GM19468 (cell line): Measurements from ENCODE around the gene ABCC5.

ENCODE experiments used
- ATAC-seq: cut with Tn5 transposase; IDR thresholded peaks from one replicate; pipeline ENCODE4 v1.9.1; 2021; ENCODE audit warnings: mild to moderate bottlenecking, moderate library complexity, moderate number of reproducible peaks; ENCODE audit not compliant: unreplicated experiment; ENCODE audit errors: extremely low read depth

Gene ABCC5

DNA sequence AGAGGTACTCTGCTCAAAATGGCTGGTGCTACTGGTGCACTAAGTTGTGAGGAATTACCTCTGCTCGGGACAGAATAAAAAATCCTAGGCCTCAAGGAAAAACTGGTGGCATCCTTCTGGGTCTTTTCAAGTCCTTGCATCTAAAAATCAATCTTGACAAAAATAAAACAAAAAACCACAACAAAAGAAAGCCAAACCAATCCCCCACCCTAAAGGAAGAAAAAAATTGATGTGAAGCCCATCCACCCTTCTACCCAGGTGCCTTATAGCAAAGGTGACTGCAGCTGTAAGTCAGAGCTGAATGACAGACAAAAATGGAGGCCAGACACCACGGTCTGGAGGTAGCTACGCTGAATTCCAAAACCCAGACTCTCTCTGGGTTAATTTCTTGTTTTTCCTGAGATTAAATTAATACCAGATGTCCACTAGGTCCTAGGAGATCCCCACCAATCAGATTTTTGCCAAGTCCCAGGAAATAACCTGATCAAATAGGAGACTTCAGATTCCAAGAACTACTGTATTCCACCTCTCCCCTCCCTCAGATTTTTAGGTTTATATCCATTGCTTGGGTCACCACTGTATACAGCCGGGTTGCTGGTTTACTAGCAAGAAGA, 33.5 kb downstream of the ABCC5 start:
- no peak for ATAC-seq

DNA sequence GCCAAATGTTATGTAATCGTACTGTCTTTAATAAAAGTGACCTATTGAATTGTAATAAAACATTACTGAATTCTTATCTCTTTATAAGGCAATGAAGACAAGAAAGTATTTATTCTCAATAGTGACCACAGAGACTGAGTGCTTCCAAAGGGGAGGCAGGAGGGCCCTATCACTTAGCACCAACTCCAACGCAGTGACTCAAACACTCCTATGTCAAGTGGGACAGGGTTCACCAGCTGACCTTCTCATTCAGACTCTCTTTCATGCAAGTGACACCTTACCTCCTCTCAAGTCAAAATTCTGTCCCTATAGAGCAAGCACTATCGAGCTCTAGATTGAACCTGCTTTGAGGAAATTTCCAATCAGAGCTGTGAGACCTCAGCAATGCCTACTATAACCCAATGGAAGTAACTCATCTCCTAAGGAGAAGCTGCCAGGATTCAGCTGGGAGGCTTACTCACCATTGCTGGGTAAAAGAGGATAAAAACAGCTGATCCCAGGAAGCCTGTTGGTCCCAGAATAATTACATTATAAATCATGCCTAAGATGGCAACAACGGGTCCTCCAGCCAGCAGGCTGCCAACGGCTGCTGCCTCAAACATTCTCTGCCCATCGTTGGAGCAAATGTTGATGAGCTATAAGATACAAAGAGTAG, 35.6 kb downstream of the ABCC5 start:
- no peak for ATAC-seq

GRCh38 chr3:183980403-183980802, 37.3 kb downstream of the ABCC5 start:
- ATAC-seq: no peak

- ATAC-seq: no peak
Observed at GRCh38 chr3:183975981-183976662, 41.6 kb downstream of the ABCC5 start.

- ATAC-seq: no peak
Observed at GRCh38 chr3:183968666-183969245, 48.9 kb downstream of the ABCC5 start.

GRCh38 chr3:183967693-183968092, 50.0 kb downstream of the ABCC5 start:
- no peak for ATAC-seq

DNA sequence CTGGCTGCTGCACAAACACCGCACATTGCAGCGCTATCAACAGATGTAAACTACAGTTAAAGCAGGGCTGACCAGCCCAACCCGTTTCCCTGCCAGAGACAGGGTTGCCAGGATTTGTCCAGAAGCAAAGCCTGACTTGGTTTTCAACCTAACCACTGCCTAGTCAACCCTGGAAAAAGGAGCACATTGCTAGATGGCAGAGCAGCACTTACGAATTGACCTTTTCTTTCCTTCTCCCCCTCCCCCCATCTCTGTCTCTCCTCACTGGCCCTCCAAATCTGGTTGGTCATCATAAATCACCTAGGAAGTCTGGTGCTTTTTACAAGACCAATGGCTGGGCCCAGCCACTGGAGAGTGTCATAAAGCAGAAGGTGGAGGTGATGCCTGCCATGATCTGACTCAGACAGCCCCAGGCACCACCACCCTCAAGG, 51.3 kb downstream of the ABCC5 start:
- no peak for ATAC-seq

DNA sequence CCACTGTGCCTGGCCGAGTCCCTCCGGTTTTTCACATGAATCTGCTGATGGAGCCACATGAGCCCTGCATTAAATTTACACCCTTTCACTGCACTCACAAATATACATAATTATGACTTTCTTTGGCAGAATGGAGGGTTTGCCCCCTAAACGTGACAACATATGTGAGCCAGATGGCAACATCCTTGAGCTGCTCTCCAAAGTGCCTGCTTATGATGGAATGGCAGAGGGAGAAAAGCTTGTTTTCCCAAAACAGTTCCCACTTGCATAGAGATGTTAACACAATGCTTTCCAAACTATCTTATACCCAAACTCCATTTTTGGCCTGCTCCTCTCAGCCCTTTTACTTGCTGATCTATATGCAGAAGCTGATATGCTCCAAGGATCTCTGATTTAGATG, 54.9 kb downstream of the ABCC5 start:
- ATAC-seq: no peak

GRCh38 chr3:183959214-183959613, 58.5 kb downstream of the ABCC5 start:
- no peak for ATAC-seq

DNA sequence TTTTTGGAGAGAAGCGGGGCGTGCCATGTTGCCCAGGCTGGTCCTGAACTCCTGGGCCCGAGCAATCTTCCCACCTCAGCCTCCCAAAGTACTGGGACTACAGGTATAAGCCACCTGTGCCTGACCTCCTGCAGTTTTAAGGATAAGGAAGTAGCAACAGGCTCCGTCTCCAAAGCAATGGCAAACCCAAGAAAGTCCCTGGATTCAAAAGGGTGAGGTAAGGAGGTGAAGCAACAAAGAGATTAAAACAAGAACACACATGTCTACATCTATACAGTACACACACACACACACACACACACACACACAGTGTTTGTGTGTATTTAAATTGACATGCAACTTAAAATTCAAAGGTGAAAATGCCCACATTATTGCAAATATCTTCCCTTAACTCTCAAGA, 58.9 kb downstream of the ABCC5 start:
- no peak for ATAC-seq

DNA sequence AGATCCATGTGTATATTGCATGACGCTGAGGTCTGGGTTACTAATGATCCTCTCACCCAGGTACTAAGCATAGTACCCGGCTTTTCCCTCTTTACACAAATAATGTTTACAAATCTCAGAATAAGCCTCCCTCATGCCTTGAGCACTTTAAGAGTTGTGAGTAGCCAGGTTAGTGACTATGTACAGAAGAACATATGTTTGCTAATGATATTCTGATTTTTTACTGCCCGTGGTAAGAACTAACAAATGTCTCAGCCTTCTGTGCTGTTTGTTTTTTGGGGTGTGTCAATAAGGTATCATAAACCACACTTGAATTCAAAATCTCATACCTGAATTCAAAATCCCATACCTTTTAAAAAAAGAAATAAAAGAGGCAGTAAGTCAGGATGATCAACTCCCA, 59.5 kb downstream of the ABCC5 start:
- no peak for ATAC-seq

DNA sequence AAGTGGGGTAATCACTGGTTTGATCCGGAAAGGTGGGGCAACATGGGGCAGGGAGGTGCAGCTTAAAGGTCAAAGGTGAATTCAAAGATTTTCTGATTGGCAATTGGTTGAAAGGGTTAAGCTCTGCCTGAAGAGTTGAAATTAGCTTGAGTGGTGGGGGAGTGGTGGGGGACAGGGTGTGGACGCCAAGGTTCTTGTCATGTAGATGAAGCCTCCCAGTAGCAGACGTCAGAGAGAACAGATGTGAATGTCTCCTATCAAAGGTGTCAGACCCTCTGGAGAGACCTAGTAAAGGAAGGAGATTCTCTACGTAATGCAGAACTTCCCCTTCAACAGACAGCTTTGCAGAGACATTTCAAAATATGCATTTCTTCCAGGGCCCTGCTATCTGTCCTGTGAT, 62.8 kb downstream of the ABCC5 start:
- ATAC-seq: no peak

GRCh38 chr3:183953471-183954070, 64.1 kb downstream of the ABCC5 start:
- no peak for ATAC-seq

DNA sequence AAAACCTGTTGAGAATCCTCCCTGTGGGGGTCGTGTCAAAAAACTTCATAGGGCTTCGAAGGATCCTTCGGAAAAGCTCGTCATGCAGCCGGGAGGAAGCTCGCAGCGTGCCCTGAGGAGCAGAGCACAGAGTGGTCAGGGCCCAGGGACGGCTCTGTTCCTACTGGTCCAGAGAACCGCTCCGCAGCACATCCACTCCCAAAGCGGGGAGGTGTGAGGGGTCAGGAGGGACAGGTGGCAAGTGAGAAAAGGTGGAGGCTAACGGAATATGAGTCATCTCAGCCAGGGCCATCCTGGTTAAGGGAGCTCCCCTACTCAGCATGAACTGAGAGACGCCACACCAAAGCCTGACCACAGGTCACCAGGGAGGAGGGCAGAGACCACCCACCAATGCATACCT, 66.2 kb downstream of the ABCC5 start:
- no peak for ATAC-seq

- no peak for ATAC-seq
Observed at GRCh38 chr3:183949690-183950089, 68.0 kb downstream of the ABCC5 start.

- ATAC-seq: no peak
Observed at GRCh38 chr3:183946037-183946436, 71.6 kb downstream of the ABCC5 start.

DNA sequence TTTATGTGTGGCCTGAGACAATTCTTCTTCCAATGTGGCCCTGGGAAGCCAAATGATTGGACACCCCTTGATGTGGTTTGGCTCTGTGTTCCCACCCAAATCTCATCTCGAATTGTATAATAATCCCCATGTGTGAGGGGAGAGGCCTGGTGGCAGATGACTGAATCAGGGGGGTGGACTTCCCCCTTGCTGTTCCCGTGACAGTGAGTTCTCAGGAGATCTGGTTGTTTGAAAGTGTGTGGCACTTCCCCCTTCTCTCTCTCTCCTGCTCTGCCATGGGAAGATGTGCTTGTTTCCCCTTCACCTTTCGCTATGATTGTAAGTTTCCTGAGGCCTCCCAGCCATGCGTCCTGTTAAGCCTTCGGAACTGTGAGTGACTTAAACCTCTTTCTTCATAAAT, 72.9 kb downstream of the ABCC5 start:
- ATAC-seq: no peak

- no peak for ATAC-seq
Observed at GRCh38 chr3:183943739-183944138, 73.9 kb downstream of the ABCC5 start.

DNA sequence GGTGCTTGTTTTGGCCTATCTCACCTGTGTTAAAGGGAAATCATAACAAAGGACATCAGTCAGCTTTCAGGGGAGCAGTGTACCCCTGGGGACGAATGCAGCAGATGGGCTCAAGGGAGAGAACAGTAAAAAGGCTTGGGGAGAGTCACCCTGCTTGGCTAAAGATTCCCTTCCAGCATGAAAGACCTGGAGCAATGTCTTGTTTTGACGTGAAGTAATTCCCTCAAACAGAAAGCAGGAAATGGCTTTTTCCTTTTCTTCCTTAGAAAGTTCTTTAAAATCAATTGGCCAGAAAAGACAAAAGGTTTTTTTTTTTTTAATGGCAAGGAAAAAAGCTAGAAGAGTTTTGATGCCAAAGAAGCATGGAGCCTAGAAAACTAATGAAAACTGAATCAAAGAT, 76.5 kb downstream of the ABCC5 start:
- no peak for ATAC-seq

DNA sequence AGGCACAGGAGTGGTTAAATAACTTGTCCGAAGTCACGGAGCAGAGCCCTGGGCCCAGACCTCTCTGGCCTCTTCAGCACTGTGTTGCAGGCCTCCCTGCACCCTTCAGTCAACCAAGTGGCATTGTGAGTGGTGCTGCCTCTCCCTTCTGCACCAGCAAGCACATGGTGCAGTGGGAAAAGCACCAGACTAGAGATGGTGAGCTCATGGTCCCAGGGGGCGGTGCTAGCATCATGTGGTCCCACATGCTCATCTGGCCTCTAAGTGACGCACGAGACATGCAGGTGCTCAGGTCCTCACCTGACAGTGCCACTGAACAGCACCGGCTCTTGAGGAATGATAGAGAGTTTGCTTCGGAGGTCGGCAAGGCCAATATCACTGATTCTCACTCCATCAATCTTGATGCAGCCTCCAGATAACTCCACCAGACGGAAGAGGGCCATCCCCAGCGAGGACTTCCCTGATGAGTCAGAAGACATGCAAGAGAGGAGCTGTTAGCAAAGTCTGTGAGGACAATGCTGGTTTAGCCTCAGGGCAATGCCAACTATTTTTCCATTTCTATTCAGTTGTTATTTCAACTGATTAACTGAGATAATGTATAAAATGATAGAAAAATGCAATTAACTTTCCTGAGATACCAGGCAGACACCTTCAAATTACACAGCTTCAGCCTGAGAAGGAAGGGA, 79.9 kb downstream of the ABCC5 start:
- ATAC-seq: no peak
